A673 (cell line): ENCODE measurements around the gene TRIM66. TPM values are rescaled to one million over a fixed set of nuclear protein-coding genes. Genes with fewer than 3 reads are reported as not detected.

ENCODE experiments used
- BruUV-seq: library from RNA; stranded (reverse); fragments of 400-500 nt; replicated peaks from 2 replicates; lab custom pipeline; 2021; lab: Mats Ljungman, UMichigan
- CTCF ChIA-PET: fragments of 300-600 bp; sonication (Branson Sonifier 250); formaldehyde crosslinking; loops from one replicate; lab custom pipeline; 2022; ENCODE audit warnings: antibody characterized with exemption; lab: Charles Lee
- POLR2A ChIA-PET: fragments of 300-600 bp; sonication (Branson Sonifier 250); formaldehyde crosslinking; loops from one replicate; lab custom pipeline; 2022; ENCODE audit warnings: antibody characterized with exemption; ENCODE audit not compliant: low non-redundant PET; lab: Charles Lee
- DNase-seq: peaks from one replicate; pipeline ENCODE4 v3.0.0-alpha.2; 2015; ENCODE audit warnings: low spot score
- H3K27ac ChIP-seq: fragments of 200-600 bp; sonication (generic); 2 replicates; pipeline ENCODE4 v1.5.1; 2016; ENCODE audit warnings: mixed run types, low read depth, mild to moderate bottlenecking, mixed read lengths, antibody characterized with exemption, low read length; ENCODE audit not compliant: poor library complexity, severe bottlenecking
- H3K27me3 ChIP-seq: fragments of 200-600 bp; sonication (generic); replicated peaks from 2 replicates; pipeline ENCODE4 v1.6.1; 2017; ENCODE audit warnings: mixed run types, low read depth, mild to moderate bottlenecking, mixed read lengths, antibody characterized with exemption, low read length; ENCODE audit not compliant: insufficient read depth, poor library complexity
- H3K36me3 ChIP-seq: fragments of 200-600 bp; sonication (generic); 2 replicates; pipeline ENCODE4 v1.6.1; 2016; ENCODE audit warnings: mixed run types, mild to moderate bottlenecking, mixed read lengths, antibody characterized with exemption, low read length; ENCODE audit not compliant: insufficient read depth, poor library complexity, severe bottlenecking
- H3K4me1 ChIP-seq: fragments of 200-600 bp; sonication (generic); 2 replicates; pipeline ENCODE4 v1.6.1; 2017; ENCODE audit warnings: mixed run types, mild to moderate bottlenecking, mixed read lengths, antibody characterized with exemption, low read length; ENCODE audit not compliant: insufficient read depth, poor library complexity, severe bottlenecking
- H3K4me3 ChIP-seq: fragments of 200-600 bp; sonication (generic); 2 replicates; pipeline ENCODE4 v1.5.1; 2016; ENCODE audit warnings: low read depth, mixed run types, mild to moderate bottlenecking, mixed read lengths, low read length; ENCODE audit not compliant: poor library complexity, severe bottlenecking
- H3K9me3 ChIP-seq: fragments of 200-600 bp; sonication (generic); 2 replicates; pipeline ENCODE4 v1.6.1; 2016; ENCODE audit warnings: mixed run types, low read depth, mild to moderate bottlenecking, mixed read lengths, antibody characterized with exemption, low read length; ENCODE audit not compliant: poor library complexity, severe bottlenecking
- CTCF ChIP-seq: fragments of 300-800, 200-600 bp; sonication (generic); conservative IDR thresholded peaks from 2 replicates; pipeline ENCODE4 v1.5.1; 2017; ENCODE audit warnings: low read depth, mild to moderate bottlenecking, antibody characterized with exemption, low read length, moderate library complexity, mixed read lengths
- EZH2 ChIP-seq: fragments of 200-600 bp; sonication (generic); IDR thresholded peaks from 2 replicates; pipeline ENCODE4 v1.6.1; 2017; ENCODE audit warnings: borderline replicate concordance, low read depth, mild to moderate bottlenecking, mixed read lengths, antibody characterized with exemption, low read length; ENCODE audit not compliant: poor library complexity, severe bottlenecking
- intact Hi-C: fragments of 100-400 bp; cut with micrococcal nuclease; formaldehyde crosslinking; loops from one replicate; pipeline ENCODE4 v1.10.0; 2022; ENCODE audit not compliant: unreplicated experiment
- total RNA-seq: library from RNA; stranded (reverse); gene quantifications from 2 replicates; pipeline ENCODE4 v1.2.3, GENCODE V29; 2021

TRIM66 gene
- total RNA-seq, 1 experiment from 2014 or later: 9.7 TPM

- TF ChIP-seq CTCF (no peak), EZH2 (no peak)
- no peaks in the 10 kb centered on the region for H3K9me3 ChIP-seq
- peaks cover 3% of the 10 kb centered on the region for H3K4me1 ChIP-seq
- H3K4me3 ChIP-seq: no peak overlapping the region
- H3K36me3 ChIP-seq: no peaks in the 10 kb centered on the region
- BruUV-seq: no TSS peak
- no peak for DNase-seq
- H3K27me3 ChIP-seq: no peaks in the 10 kb centered on the region
- intact Hi-C loops: no loop called here
- POLR2A ChIA-PET: no interaction called here
- CTCF ChIA-PET: no interaction called here
- no peak overlapping the region for H3K27ac ChIP-seq
Measured at GRCh38 chr11:8712506-8712905, 30.0 kb upstream of the TRIM66 start.

- BruUV-seq: no TSS peak
- no peaks in the 10 kb centered on the region for H3K27me3 ChIP-seq
- H3K9me3 ChIP-seq: no peaks in the 10 kb centered on the region
- no peak for DNase-seq
- no peak overlapping the region for H3K27ac ChIP-seq
- POLR2A ChIA-PET: no interaction called here
- no peak overlapping the region for H3K4me3 ChIP-seq
- CTCF ChIA-PET: no interaction called here
- TF ChIP-seq CTCF: no peak
- no peak for TF ChIP-seq EZH2
- no peaks in the 10 kb centered on the region for H3K36me3 ChIP-seq
- H3K4me1 ChIP-seq: no peaks in the 10 kb centered on the region
- intact Hi-C loops: no loop called here
Measured at GRCh38 chr11:8711895-8712442, 29.5 kb upstream of the TRIM66 start.

- no peaks in the 10 kb centered on the region for H3K27me3 ChIP-seq
- ChIA-PET POLR2A (no interaction called here), CTCF (no interaction called here)
- H3K4me3 ChIP-seq: no peak overlapping the region
- H3K4me1 ChIP-seq: no peaks in the 10 kb centered on the region
- no peak for DNase-seq
- H3K36me3 ChIP-seq: no peaks in the 10 kb centered on the region
- TF ChIP-seq EZH2 (no peak), CTCF (no peak)
- BruUV-seq: no TSS peak
- no peaks in the 10 kb centered on the region for H3K9me3 ChIP-seq
- intact Hi-C loops: no loop called here
- H3K27ac ChIP-seq: no peak overlapping the region
Measured at GRCh38 chr11:8709777-8710176, 27.3 kb upstream of the TRIM66 start.
